NOMO-1 treated with DMSO at 0.1 percent for 48 hours (cell line): ENCODE results near the gene C17orf50.
A peak's percentile ranks its signal among the peaks of the same experiment; 100 is the strongest.
"Not testable (repeated sequence)": the region's sequence is repeated elsewhere in the genome, so short reads cannot be mapped to it uniquely, and the experiment has no call there.

Experiments used
- DNase-seq: peaks from one replicate; lab custom pipeline; 2025; ENCODE audit not compliant: unreplicated experiment; lab: John Stamatoyannopoulos, UW

Gene C17orf50

DNA sequence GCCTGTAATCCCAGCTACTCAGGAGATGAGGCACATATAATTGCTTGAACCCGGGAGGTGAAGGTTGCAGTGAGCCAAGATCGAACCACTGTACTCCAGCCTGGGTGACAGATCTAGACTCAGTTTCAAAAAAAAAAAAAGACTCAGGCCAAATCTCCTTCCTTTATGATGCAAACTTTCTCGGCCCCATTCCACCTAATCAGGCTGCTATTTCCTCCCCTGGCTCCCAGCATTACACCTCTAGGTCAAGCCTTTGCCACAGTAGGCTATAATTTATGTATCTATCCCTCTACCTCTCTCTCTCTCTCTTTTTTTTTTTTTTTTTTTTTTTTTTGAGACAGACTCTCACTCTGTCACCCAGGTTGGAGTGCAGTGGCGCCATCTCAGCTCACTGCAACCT lies 9.1 kb upstream of the C17orf50 start:
- not testable (repeated sequence) for DNase-seq

DNA sequence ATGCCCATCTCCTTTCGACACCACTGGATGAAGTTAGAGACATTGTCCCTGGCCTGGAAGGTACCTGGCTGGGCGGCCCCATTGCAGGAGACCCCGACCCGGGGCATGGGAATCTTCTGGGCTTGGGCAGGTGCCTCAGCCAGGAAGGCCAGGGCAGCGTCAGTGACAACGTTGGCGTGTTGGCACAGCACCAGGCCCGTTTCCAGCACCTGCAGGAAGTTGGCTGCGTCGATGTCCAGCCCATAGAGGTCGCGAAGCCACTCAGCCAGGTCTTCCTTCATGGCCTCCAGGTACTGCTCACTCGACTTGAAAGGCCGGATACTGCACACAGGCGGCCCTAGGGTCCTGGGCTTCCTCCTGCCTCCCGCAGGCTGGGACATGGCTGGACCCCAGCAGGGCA lies 8.2 kb upstream of the C17orf50 start:
- DNase-seq, result no peak

DNA sequence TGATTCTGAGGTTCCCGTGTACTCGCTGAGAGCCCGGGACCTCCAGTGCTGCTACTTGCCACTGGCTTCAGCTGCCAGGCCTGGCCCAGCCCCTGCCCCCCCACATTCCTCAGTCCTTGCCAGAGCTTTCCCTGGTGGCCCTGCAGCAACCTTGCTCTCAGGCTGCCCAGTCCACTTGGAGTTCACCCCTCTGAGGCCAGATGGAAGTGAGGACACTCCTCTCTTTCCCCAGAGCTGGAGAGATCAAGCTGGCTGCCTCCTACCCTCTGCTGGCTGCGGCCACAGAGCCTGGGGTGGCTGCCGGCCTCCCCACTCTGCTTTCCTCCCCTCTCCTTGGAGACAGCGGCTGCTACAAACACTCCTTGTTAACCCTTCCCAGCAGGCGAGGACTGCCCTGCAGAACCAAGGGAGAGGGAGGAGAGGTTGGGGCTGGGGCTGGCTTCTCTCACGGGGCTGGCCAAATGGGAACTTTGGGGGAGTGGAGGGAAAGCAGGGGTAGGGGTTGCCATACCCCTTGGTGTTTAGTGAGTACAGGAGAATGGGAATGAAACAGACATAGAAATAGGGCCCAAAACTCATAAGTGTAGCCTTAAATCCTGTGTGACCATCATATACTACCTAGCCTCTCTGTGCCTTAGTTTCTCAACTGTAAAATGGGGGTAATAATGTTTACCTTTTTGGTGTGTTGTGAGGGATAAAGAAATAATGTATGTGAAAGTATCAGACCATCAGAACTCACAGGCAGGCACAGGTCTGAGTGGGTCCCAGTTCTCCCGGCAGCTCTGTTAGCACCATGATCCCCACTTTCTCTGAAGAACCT lies 7.5 kb upstream of the C17orf50 start, which contains the start of gene GAS2L2:
GAS2L2 (minus strand) TSS at position 295 of the 820 bp plus-strand sequence. CDS start 389 bp downstream, outside the sequence.
- DNase-seq, result no peak

DNA sequence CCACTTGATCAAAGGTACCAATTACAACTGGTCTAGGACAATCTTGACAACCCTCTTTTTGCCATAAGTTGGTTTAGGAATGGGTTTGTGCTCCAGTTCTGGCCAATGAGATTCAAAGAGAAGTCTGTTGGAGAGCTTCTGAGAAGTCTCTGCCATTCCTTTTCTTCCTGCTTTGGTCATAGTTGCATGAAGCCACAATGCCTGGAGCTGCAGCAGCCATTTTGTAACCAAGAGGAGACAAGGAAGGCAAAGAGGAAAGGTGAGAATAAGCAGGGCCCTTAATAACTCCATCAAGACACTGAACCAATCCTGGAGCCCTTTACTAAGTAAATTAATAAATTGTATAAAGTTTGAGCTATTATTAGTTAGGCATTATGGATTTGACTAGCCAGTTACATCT lies 3.4 kb upstream of the C17orf50 start:
- no peak for DNase-seq

DNA sequence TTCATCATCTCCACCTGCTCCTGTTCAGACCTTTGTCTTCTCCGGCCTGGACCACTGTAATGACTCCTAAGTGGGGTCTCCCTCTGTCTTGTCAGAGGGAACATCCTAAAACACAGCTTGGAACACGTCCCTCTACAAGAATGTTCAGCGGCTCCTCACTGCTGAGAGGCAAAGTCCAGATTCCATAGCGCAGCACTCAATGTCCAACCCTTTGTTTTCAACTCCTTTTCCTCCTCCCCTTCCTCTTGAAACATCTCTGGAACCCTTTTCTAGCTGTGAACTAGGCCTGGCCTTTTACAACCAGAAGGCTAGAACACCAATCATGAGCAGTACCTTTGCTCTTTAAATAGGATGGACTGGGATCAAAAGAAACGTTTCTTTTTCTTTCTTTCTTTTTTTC lies 914 bp downstream of the C17orf50 start:
- no peak for DNase-seq

DNA sequence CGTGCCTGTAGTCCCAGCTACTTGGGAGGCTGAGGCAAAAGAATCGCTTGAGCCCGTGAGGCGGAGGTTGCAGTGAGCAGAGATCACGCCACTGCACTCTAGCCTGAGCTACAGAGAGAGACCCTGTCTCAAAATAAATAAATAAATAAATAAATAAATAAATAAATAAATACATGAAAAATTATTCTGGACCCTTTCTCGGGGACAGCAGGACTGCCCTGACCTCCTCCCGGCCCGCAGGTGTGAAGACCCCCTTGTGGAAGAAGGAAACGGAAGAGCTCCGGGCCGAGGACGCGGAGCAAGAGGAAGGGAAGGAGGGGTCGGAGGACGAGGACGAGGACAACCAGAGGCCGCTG lies 3.1 kb downstream of the C17orf50 start:
- DNase-seq, result no peak

DNA sequence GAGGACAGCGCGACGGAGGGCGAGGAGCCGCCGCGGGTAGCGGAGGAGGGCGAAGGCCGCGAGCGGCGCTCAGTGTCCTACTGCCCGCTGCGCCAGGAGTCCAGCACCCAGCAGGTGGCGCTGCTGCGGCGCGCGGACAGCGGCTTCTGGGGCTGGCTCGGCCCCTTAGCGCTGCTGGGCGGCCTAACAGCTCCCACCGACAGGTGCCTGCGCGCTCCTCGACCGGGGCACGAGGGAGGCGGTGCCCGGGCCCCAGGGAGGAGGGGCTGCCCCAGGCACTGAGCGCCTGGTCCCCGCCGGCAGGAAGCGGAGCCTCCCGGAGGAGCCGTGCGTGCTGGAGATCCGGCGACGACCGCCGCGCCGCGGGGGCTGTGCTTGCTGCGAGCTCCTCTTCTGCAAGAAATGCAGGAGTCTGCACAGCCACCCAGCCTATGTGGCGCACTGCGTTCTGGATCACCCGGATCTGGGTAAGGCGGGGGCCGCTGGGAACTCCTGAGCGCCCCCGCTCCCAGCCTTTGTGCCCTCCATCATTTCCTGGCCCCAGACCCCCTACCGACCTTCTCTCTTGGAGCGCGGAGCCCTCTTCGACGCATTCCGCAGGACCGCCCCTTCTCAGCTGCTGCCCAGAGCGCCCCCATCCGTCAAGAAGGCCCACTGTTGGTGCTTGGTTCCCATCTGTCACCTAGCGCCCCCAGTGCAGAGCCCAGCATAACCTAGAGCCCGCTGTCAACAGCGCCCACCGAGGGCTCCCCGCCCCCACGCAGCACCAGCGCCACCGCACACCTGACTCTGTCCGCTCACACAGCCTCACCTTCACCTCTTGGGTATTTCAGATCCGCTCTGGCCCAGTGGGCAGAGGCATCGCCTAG lies 3.7 kb downstream of the C17orf50 start:
- peak; percentile 84 for DNase-seq

DNA sequence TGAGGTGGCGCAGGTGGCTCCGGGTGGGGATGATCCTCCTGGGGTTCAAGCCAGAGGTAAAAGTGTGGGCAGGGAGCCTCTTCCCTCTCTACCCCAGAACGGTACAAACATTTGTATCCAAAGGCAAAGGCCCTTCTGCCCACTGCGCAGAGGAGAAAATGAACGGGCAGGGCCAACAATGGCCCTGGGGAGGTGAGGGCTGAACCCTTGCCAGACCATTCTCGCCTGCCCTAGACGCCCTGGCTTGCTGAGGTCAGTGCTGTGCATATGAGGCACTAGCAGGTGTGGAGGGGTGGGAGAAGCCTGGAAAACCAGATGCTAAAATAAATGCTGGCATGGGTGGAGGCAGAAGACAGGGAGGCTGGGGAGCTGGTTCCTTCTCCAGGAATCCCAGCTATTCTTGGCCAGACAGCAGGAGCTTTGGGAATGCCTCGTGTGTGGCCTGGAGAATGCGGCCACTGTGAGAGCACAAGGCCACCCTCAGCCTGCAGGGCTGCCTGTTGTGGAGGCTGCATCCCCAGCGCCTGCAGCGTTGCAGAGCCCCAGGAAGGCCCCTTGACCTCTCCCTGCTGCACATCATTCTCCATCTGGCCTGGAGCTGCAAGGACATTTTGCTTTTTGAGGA lies 4.5 kb downstream of the C17orf50 start:
- no peak for DNase-seq

DNA sequence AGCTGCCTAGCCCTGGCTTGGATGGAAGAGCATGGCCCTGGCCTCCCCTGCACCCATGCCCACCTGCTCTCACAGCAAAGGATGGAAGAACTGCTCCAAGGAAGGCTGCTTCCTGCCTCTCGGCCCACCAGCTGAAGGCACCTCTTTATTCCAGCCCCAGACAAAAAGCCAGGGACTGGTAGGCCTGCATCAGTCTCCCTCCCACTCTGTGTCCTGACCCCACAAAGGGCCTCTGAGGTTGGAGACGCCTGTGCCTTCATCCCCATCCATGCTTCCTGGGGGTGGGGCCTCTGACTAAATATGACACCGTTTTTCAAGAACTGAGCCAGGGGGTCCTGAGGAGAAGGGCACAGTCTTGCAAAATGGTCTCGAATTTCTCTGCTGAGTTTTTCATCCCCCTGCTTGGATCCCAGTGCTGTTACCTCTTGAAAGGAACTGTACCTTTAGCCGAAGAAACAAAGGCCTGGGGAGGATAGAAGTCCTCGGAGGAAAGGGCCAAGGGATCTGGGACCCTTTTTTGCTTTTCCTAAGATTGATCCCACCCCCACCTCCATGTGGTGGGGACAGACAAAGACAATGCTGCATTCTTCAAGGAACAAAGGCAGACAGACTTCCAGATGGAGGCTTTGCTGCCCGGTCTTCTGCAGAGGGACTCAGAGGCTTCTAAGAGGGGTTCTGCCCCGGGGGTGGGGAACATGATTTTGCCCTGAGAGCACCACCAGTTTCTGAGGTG lies 5.2 kb downstream of the C17orf50 start:
- DNase-seq, result no peak

DNA sequence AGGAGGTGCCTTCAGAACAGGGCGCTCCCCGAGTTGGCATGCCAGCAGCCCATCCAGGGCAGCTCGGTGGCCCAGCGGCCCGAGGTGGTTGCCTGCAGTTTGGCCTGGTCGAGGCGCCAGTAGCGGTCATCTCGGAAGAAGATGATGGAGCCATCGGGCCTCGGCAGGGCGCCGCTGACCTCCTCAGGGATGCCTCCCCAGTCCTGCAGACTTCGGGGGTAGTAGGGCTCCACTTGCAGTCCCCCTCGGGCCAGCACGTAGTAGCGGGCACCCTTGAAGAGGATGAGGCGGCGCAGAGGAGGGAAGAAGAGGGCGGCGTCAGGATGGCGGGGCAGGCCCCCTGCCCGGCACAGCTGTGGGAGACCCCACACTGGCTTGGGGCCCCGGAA lies 5.8 kb downstream of the C17orf50 start:
- DNase-seq, result no peak

DNA sequence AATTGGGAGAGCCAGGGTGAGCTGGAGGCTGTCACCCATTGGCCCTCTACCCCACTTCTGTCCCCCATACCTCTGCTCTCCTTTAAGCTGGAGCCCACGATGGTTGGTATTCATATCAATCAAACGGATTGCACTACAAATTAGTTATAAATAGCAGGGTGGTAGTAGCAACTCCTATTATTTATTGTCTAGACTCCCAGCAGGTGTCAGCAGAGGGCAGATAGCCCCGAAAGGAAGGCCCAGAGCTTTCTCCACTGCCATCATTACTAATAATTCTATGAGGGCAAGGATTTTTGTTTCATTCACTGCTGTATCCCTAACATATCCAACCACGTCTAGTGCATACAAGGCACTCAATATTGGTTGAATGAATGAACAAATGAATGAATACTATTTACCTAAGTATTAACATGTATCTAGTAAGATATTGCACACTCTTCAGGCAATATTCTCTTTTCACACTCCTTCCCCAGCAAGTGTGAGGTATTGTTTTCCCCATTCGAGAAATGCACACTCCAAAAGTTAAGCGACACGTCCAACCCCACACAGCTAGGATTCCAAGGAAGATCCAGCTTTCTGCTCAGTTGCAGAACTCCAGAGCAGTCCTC lies 6.3 kb downstream of the C17orf50 start:
- DNase-seq, result peak; percentile 38

DNA sequence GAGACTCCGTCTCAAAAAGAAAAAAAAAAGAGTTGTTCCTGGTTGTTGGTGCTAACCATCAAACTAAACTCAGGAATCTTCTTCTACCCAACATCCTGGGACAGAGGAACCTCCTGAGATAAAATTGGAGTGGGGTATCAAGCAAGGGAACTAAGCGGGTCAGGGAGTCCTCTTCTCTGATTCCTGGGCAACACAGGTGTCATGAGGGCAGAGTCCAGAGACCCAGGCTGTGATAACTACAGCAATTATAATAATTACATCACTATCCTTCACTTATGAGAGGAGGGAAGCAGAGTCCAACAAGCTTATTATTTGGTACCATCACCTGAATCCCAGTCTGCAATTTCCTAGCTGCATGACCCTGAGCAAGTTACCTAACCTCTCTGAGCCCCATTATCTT lies 8.1 kb downstream of the C17orf50 start:
- DNase-seq, result no peak

DNA sequence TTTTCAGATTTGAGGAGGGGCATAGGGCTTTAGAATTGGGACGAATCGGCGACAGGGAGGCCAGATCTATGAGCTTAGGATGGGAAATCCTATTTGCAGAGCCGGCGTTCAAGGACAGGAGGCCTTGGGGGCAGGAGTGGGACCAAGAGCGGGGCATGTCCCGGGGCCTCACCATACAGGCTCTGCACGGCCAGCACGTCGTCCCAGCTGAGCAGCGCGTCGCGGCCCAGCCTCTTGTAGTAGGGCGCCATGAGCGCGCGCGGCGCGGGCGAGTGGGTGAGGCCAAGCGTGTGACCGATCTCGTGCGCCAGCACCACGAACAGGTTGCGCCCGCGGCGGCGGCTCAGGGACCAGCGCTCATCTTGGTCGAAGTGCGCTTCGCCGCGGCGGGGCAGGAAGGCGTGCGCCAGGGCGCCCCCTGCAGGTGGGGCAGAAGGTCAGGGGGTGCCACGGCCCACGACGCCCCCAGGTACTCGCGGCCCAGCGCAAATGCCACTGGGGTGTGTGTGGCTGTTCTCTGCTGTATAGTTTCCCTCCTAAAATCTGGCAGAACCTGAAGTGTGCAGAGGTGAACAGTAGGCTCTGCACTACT lies 9.3 kb downstream of the C17orf50 start:
- no peak for DNase-seq

DNA sequence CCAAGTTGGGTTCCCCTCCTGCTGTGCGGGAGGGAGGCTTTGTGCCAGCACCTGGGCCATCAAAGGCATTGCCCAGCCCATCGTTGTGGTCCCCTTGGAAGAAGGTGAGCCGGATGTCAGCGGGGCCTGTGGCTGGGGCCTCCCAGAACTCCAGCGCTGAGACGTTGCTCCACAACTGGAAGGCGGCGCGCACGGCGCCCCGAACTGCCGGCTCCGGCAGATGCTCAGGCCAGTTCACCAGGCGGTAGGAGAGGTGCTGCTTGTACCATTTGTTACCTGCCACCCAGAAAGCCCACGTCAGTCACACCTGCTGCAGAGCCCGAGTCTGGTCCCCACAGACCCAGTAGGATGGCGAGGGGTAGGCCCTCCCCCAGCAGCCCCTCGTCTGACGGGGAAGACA lies 12.4 kb downstream of the C17orf50 start:
- DNase-seq, result no peak

DNA sequence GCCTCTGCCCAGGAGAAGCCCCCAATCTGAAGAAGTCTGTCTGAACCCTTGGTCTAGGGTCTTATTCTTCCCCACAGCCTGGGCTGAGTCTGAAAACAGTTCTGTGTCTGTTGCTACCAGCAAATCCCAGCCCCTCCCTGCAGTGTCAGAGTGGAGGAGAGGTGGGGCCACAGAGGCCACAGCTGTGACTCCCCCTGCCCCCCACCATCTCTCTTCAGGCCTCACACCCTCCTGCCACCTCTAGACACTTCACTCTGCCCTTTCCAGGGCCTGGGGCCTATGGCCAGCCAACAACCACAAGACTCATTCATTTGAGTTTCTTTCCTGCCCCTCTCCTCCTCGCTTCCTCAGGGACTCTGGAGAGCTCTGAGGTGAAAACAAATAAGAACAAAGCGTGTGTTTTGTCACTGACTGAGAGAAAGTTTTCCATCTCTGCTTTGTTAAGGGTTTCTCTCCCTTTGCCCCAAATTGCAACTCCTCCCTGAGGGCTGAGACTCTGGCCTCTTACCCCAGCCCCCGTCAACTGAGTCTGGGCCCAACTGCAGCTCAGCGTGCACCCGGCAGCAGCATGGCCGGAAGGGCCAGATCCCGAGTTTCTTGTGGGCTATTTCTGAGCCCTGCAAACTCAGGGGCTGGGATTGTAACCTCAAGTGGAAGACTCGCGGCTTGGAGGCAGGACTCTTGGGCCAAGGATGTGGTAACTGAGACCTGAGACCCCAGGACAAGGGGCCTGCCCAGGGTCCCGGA lies 13.2 kb downstream of the C17orf50 start:
- DNase-seq, result no peak

DNA sequence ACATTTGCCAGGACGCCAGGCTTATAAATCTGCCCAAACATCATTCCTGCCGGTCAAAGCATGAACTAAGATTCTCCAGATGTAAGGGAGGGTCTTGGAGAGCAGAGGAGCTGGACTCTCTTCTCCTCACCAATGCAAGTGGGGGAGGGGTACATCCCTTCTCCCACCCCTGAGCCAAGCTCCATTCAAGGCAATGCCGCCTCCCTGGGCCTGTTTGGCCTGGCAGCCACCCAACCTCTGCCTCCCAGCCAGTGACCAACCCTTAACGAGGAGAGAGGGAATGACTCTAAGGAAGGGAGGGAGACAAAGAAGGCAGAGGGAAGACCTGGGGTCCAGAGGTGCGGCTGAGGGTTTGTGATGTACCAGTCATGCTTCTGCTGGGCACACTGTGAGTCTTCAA lies 13.8 kb downstream of the C17orf50 start:
- no peak for DNase-seq

DNA sequence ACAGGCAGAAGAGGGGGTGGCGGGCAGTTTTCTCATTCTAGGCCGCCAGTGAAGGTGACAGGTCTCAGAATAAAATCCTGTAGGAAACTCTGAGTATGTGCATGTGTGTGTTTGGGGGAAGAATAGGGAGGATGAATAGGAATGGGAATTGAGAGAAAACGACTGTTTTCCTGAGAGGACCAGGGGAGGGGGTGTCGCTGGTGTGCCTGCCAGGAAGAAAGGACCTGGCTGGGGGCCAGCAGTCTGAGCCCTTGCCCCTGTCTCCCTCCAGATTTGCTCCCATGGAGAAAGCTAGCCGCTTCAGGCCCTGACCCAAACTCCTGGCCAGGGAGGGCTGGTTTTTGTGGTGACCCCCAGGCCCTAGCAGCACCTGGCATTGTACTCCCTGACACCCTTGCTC lies 14.4 kb downstream of the C17orf50 start:
- DNase-seq, result no peak

DNA sequence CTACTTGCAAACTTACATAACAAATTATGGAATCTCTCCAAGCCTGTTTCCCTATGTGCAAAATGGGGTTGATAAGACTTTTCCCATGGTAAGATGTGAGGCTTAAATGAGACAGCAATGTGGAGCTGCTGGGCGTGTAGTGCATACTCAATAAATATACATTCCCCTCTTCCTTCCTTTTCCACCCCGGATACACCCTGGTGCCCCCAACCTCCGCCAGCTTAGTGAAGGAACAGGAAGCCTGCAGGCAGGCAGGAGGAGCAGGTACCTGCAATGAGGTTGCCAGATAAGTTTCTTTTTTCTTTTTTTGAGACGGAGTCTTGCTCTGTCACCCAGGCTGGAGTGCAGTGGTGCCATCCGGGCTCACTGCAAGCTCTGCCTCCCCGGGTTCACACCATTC lies 14.9 kb downstream of the C17orf50 start:
- DNase-seq, result no peak

DNA sequence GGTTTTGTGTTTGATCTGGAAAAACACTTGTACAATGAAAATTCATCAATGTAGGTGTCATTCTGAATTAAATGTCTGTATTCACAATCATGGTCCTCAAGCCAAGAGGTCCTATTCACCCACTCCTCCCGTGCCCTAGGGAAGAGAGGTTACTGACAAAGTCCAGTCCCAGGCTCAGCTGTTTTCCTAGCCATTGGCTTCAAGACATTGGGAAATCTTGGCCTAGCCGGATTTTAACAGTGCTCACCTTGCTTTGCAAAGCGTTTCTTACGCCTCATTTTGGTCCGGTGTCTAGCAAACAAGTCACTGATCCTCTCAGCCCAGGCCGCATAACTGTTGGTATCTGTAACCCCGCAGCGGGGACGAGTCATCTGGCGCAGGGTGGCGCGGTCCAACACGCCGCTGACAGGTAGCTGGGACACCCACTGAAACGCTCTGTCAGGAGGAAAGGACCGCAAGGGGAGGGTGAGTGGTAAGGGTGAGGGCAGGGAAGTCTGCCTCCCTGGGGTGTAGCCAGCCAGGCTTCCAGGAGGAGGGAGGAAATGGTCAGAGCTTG lies 18.0 kb downstream of the C17orf50 start:
- no peak for DNase-seq
